K562 (cell line): ENCODE measurements around the gene PRKAG2. TPM values are rescaled to one million over a fixed set of nuclear protein-coding genes. Genes with fewer than 3 reads are reported as not detected.

Source experiments
- ATAC-seq: fragments of 200-7000 bp; cut with Tn5 transposase; 3 replicates; pipeline ENCODE4 v1.9.1; 2020; ENCODE audit warnings: moderate library complexity
- BruUV-seq: library from RNA; stranded (reverse); fragments of 400-500 nt; replicated peaks from 2 replicates; lab custom pipeline; 2021; lab: Mats Ljungman, UMichigan
- CTCF ChIA-PET: fragments of 300-600 bp; formaldehyde crosslinking; extraction: SDS; loops from one replicate; lab custom pipeline; 2021; ENCODE audit warnings: low intra/inter-chr PET ratio; lab: Yijun Ruan, JAX
- POLR2A ChIA-PET: fragments of 300-600, 350-650 bp; sonication (Branson Sonifier 250); formaldehyde crosslinking; extraction: SDS; loops from one replicate; lab custom pipeline; 2021; ENCODE audit warnings: antibody characterized with exemption, inconsistent platforms; lab: Yijun Ruan, JAX
- DNase-seq, 4 experiments: peaks; one replicate each; pipeline versions ENCODE4 v3.0.0 to v3.0.0-alpha.2; 2011 to 2018; ENCODE audit warnings: low spot score in 3 of 4, mixed read lengths in 3 of 4; ENCODE audit errors: extremely low read depth in 1 of 4
- FAIRE-seq: peaks from 2 replicates; lab custom pipeline; 2011; peaks lifted over from hg19 to GRCh38; lab: Jason Lieb, UNC
- H2AFZ ChIP-seq: 2 replicates; pipeline ENCODE4 v1.6.0; 2011; ENCODE audit warnings: low read depth, low read length, control low read depth, inconsistent platforms
- H3K27ac ChIP-seq: fragments of 200-600 bp; 3 replicates; pipeline ENCODE4 v1.8.0; 2011; ENCODE audit warnings: low read depth, mild to moderate bottlenecking, control low read depth, inconsistent platforms, low read length, moderate library complexity, mixed read lengths; ENCODE audit errors: extremely low read depth
- H3K27me3 ChIP-seq, 2 experiments: fragments of 300-600 bp in 1 of 2; 2 replicates in 1 of 2; 3 replicates in 1 of 2; pipeline versions ENCODE4 v1.6.0 to v1.8.0; 2011; ENCODE audit warnings: inconsistent platforms in 2 of 2, low read length in 2 of 2, mild to moderate bottlenecking in 1 of 2, mixed read lengths in 1 of 2, moderate library complexity in 1 of 2; ENCODE audit not compliant: control insufficient read depth in 2 of 2, insufficient read depth in 2 of 2
- H3K36me3 ChIP-seq: fragments of 300-600 bp; 3 replicates; pipeline ENCODE4 v1.8.0; 2011; ENCODE audit warnings: mild to moderate bottlenecking, low read length, inconsistent platforms; ENCODE audit not compliant: control insufficient read depth, insufficient read depth
- H3K4me1 ChIP-seq, 2 experiments: fragments of 200-600 bp in 1 of 2; replicated peaks in 1 of 2; 2 replicates in 1 of 2; 3 replicates in 1 of 2; pipeline versions ENCODE4 v1.5.1 to v1.8.0; 2011; ENCODE audit warnings: inconsistent platforms in 2 of 2, low read length in 2 of 2, mild to moderate bottlenecking in 1 of 2, mixed read lengths in 1 of 2, moderate library complexity in 1 of 2; ENCODE audit not compliant: control insufficient read depth in 2 of 2, insufficient read depth in 2 of 2
- H3K4me2 ChIP-seq: 2 replicates; pipeline ENCODE4 v1.6.1; 2011; ENCODE audit warnings: low read length, control low read depth, inconsistent platforms, mixed read lengths; ENCODE audit not compliant: insufficient read depth
- H3K4me3 ChIP-seq: fragments of 200-600 bp; sonication (generic), shearing (Covaris generic); 2 replicates; pipeline ENCODE4 v1.5.1; 2016; ENCODE audit warnings: control low read depth, inconsistent platforms
- H3K79me2 ChIP-seq: fragments of 200-600 bp; 3 replicates; pipeline ENCODE4 v1.8.0; 2011; ENCODE audit warnings: low read length, inconsistent platforms; ENCODE audit not compliant: control insufficient read depth, insufficient read depth
- H3K9ac ChIP-seq, 2 experiments: 2 replicates each; pipeline versions ENCODE4 v1.6.0 to v1.6.1; 2011; ENCODE audit warnings: low read depth in 2 of 2, low read length in 2 of 2, control low read depth in 1 of 2, inconsistent platforms in 1 of 2, mild to moderate bottlenecking in 1 of 2, mixed read lengths in 1 of 2; ENCODE audit not compliant: insufficient read depth in 1 of 2
- H3K9me1 ChIP-seq: one replicate; pipeline ENCODE4 v1.6.0; 2011; ENCODE audit warnings: inconsistent platforms, mild to moderate bottlenecking, low read length, moderate library complexity; ENCODE audit not compliant: control insufficient read depth, insufficient read depth
- H3K9me3 ChIP-seq: replicated peaks from 2 replicates; pipeline ENCODE4 v1.5.1; 2011; ENCODE audit warnings: low read depth, low read length, inconsistent platforms; ENCODE audit not compliant: control insufficient read depth, insufficient read depth
- H4K20me1 ChIP-seq: replicated peaks from 2 replicates; pipeline ENCODE4 v1.6.1; 2011; ENCODE audit warnings: low read length, inconsistent platforms, mixed read lengths; ENCODE audit not compliant: control insufficient read depth, insufficient read depth
- BACH1 ChIP-seq: fragments of 200-800 bp; sonication (Bioruptor generic); IDR thresholded peaks from 2 replicates; pipeline ENCODE4 v1.6.1; 2016; ENCODE audit warnings: missing genetic modification characterization, missing compliant biosample characterization
- CEBPB ChIP-seq: fragments of 450-650 bp; IDR thresholded peaks from 2 replicates; pipeline ENCODE4 v1.6.1; 2016; ENCODE audit warnings: missing genetic modification characterization, missing compliant biosample characterization
- ELK1 ChIP-seq: sonication (generic); formaldehyde crosslinking; IDR thresholded peaks from 2 replicates; pipeline ENCODE4 v1.8.1; 2022; ENCODE audit warnings: missing genetic modification reagents
- ETV1 ChIP-seq: fragments of 450-650 bp; conservative IDR thresholded peaks from 2 replicates; pipeline ENCODE4 v1.6.1; 2016; ENCODE audit warnings: missing genetic modification characterization, control low read depth, low read depth, missing compliant biosample characterization
- NCOR1 ChIP-seq: fragments of 450-650 bp; IDR thresholded peaks from 2 replicates; pipeline ENCODE4 v1.6.1; 2016; ENCODE audit warnings: mild to moderate bottlenecking, moderate library complexity
- NONO ChIP-seq, 2 experiments: fragments of 200-400 bp in 1 of 2; fragments of 450-650 bp in 1 of 2; formaldehyde crosslinking in 1 of 2; IDR thresholded peaks; 2 replicates each; pipeline ENCODE4 v1.6.1; 2017; ENCODE audit warnings: low read depth in 2 of 2, mild to moderate bottlenecking in 2 of 2, moderate library complexity in 2 of 2, low read length in 1 of 2
- STAG1 ChIP-seq: sonication (generic); formaldehyde crosslinking; IDR thresholded peaks from 2 replicates; pipeline ENCODE4 v1.5.0; 2020; ENCODE audit warnings: missing genetic modification reagents, borderline replicate concordance
- ZFP1 ChIP-seq: fragments of 450-650 bp; formaldehyde crosslinking; IDR thresholded peaks from 2 replicates; pipeline ENCODE4 v1.4.0; 2020; ENCODE audit warnings: mild to moderate bottlenecking, mixed read lengths
- WGBS: fragments of 100-300 bp; shearing (Covaris generic); methylation state at CpG from one replicate; pipeline ENCODE4 v1.1.6; 2016; ENCODE audit warnings: low coverage, mixed read lengths; ENCODE audit not compliant: insufficient coverage; ENCODE audit errors: missing lambda C conversion rate; 5-methylcytosine and 5-hydroxymethylcytosine counted together
- in situ Hi-C: fragments of 300-500 bp; cut with MboI; formaldehyde crosslinking; loops from 4 replicates; pipeline ENCODE4 v1.15.0; 2018; ENCODE audit warnings: inconsistent platforms, mixed read lengths
- intact Hi-C: fragments of 100-400 bp; cut with micrococcal nuclease; formaldehyde crosslinking; loops from 2 replicates; pipeline ENCODE4 v1.14.2; 2022
- polyA plus RNA-seq, 8 experiments: library from polyadenylated mRNA; depleted of rRNA in 4 of 8; stranded (reverse) in 5 of 8; unstranded in 3 of 8; fragments of >200 nt; fragmentation: Nextera tagmentation in 2 of 8; fragmentation: Illumina TruSeq in 1 of 8; extraction: Ambion mirVana in 2 of 8; extraction: Trizol in 1 of 8; gene quantifications; 2 replicates each; pipeline versions ENCODE4 v1.2.1 to v1.2.3, GENCODE V29; 2011 to 2014; ENCODE audit warnings: inconsistent platforms in 1 of 8, missing spikeins in 1 of 8
- total RNA-seq, 7 experiments: library from RNA; depleted of rRNA in 6 of 7; stranded (reverse); fragments of >200 nt in 6 of 7; fragmentation: Illumina TruSeq in 2 of 7; extraction: Trizol in 2 of 7; gene quantifications; 2 replicates each; pipeline versions ENCODE4 v1.2.1 to v1.2.3, GENCODE V29; 2011 to 2021; ENCODE audit warnings: low replicate concordance in 1 of 7

PRKAG2 gene
- total and polyA plus RNA-seq, 9 of the 15 experiments (the other 6 are each of a cell fraction or from before 2014, with no cell fraction given), result 0.99 to 5.6 (median 3.3) TPM

GRCh38 chr7:151802469-151802846, 74.5 kb downstream of the PRKAG2 start (continued):
- TF ChIP-seq STAG1 (CRISPR knock-in tag) (no peak), ETV1 (tag) (no peak), NCOR1 (no peak), ZFP1 (CRISPR knock-in tag) (no peak), NONO (IDR thresholded peaks at IDR 0.05; ENCODE audit: low read depth in 2 of 2, low read length in 1 of 2) (no peak)

GRCh38 chr7:151801782-151802468, 75.0 kb downstream of the PRKAG2 start:
- WGBS, result under 1% methylated on average over 15 of the region's 15 CpGs
- TF ChIP-seq BACH1 (tag) (no peak), ELK1 (CRISPR knock-in tag) (no peak), CEBPB (no peak)
- no peaks in the 10 kb centered on the region for H3K79me2 ChIP-seq
- H3K27me3 ChIP-seq, result peaks cover 63 to 86% of the 10 kb centered on the region in 2 experiments
- no peaks in the 10 kb centered on the region for H3K36me3 ChIP-seq
- ATAC-seq, result no peak
- ChIA-PET CTCF (no interaction called here), POLR2A (no interaction called here)
- in situ Hi-C loops (no loop called here), intact Hi-C loops (no loop called here)
- no peak overlapping the region for H3K9ac ChIP-seq
- no peaks in the 10 kb centered on the region for H3K9me3 ChIP-seq
- no TSS peak for BruUV-seq
- H3K4me1 ChIP-seq, result peaks cover 0 to 1% of the 10 kb centered on the region in 2 experiments; a peak in 2 of 5 replicates
- no peaks in the 10 kb centered on the region for H3K9me1 ChIP-seq
- H2AFZ ChIP-seq, result no peak overlapping the region
- H4K20me1 ChIP-seq, result peaks cover 8% of the 10 kb centered on the region; the same call in 1 of the 2 replicates
- no peak for DNase-seq
- FAIRE-seq, result no peak
- H3K27ac ChIP-seq, result no peak overlapping the region
- H3K4me3 ChIP-seq, result no peak overlapping the region
- no peak overlapping the region for H3K4me2 ChIP-seq
